Testis (tissue), 2 donors: ENCODE measurements around the gene CAMK2B.

Experiments
- CTCF ChIP-seq, 3 experiments: fragments of 450-650 bp in 2 of 3; fragments of 200-600 bp in 1 of 3; sonication (generic) in 1 of 3; IDR thresholded peaks; one replicate each; pipeline ENCODE4 v1.5.1; 2016 to 2019; ENCODE audit warnings: antibody characterized with exemption in 3 of 3, mild to moderate bottlenecking in 2 of 3, moderate library complexity in 1 of 3
- POLR2A ChIP-seq: fragments of 450-650 bp; IDR thresholded peaks from one replicate; pipeline ENCODE4 v1.6.1; 2017; ENCODE audit warnings: antibody characterized with exemption, mild to moderate bottlenecking, moderate library complexity

GRCh38 chr7:44275957-44276570 is 49.3 kb downstream of the CAMK2B start:
- TF ChIP-seq CTCF (IDR thresholded peaks at IDR 0.05) (no peak), POLR2A (no peak)
